HG03139 (cell line): ENCODE results near the gene KREMEN1.

ENCODE experiments used
- ATAC-seq: cut with Tn5 transposase; IDR thresholded peaks from one replicate; pipeline ENCODE4 v1.9.1; 2021; ENCODE audit not compliant: unreplicated experiment

KREMEN1 gene

GRCh38 chr22:29048822-29049654, 23.8 kb upstream of the KREMEN1 start:
- no peak for ATAC-seq

- ATAC-seq, result no peak
Observed at GRCh38 chr22:29049655-29050263, 23.1 kb upstream of the KREMEN1 start.

GRCh38 chr22:29050457-29050856, 22.4 kb upstream of the KREMEN1 start:
- ATAC-seq, result no peak

DNA sequence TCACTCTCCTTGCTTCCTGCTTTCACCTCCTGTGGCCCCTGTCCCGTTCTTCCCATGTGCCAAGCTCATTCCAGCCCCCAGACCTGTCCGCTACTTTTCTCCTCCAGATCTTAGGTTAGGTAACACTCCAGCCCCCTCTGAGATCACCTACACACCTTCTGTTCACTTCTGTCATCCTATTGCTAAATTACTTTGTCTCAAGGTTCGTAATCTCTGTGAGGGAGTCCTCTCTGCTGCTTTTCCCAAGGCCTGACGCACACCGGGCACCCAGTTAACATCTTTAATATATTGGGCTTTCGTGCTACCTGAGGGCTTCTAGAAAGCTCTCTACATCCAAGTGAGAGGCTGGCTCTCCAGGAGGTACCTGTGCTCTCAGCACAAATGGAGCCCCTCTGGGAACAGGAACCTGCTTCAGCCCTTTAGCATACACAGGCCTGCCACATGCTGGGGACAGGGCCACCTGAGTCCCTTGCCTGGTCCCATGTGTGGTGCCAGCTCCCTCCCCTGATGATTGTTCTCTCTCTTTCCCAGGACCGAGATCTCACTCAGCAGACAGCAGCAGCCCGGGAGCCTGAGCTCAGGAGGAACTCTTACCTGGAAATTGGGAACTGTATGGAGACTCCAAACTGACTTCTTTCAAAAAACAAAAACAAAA, 19.7 kb upstream of the KREMEN1 start:
- ATAC-seq, result no peak

DNA sequence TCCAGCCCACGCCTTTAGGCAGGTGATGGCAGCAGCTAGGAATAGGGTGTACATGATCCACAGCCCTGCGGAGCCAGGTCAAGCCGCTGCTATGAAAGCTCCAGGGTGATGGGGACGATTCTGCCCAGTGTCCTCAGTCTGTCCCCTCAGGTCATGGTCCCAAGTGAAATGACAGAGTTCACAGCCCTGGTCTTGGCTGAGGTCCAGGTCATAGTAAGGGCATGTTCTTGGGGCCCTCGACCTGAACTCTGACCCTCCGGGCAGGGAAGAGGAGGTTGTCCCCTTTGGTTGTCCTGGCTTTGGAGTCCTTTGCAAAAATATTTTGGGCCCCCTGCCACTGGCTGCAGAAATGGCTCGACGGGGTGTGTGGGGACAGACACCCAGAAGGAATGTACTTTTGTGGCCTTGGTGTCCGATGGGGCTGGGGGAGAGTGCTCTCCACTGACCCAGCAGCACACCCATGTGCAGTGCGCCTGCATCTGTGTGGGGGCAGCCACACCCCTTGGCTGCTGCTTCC, 18.5 kb upstream of the KREMEN1 start:
- ATAC-seq, result no peak

DNA sequence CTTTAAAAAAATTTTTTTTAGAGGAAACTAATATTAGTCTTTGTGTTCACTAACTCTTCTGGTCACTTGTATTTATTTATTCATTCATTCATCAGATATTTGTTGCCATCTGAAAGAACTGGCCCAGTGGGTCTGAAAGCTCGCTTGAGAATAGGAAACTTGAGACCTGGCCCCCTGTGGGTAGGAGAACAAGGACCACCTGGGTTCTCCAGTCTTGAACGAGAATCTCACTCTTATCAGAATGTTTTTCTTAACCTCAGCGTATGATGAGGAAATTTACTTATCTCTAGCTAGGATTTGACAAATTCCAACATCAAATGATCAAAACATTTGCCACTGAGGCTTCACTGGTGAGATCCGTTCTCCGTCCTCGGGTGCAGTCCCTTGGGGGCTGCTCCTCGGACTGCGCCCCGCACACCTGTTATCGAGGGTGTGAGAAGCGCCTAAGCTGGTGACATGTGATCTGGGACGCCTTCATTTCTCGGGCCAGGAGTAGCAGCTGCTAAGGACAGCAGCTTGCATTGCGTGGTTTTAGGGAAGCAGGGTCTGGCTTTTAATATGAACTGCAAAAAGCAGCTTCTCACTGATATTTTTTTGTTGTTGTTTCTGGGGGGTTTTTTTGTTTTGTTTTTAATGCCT, 17.5 kb upstream of the KREMEN1 start:
- ATAC-seq, result no peak

DNA sequence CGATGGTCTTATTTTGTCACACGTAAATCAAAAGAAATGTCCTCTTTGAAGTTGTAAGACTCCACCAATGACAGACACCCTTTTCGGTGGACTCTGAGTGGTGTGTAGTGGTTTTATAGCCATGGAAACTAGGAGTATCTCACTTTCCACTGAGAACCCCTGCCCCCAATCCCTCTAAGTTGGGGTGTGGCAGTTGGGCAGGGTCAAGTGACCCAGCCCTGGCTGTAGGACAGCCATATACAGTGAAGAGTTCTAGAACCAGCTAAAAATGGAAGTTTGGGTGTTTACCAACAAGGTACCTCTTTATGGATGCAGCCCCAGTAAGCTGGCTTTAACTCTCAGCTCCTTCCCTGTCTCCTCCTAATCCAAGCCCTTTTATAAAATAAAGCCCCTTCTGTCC, 16.4 kb upstream of the KREMEN1 start:
- ATAC-seq, result no peak

GRCh38 chr22:29060251-29060869, 12.5 kb upstream of the KREMEN1 start:
- ATAC-seq, result no peak

DNA sequence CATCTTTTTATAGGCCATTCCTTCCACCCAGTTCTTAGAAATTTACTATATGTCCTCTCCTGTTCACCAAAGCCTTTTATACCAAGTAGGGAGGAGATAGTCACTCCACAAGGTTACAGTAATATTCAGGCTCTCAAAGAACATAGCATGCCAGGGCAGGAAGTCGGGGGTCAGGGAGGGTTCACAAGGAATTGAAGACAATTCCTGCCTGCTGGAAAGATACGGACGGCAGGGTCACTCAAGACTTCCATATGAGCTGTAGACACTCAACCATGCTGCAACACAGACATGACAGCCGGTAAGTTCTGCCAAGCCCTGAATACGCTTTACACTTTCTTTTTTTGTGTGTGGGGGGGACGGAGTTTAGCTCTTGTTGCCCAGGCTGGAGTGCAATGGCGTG, 11.9 kb upstream of the KREMEN1 start:
- ATAC-seq, result no peak

GRCh38 chr22:29061773-29062172, 11.1 kb upstream of the KREMEN1 start, which contains the start of gene C22orf31:
Gene C22orf31 (minus strand): TSS chr22:29061831. CDS start chr22:29061792, 39 bp downstream.
- ATAC-seq, result no peak

DNA sequence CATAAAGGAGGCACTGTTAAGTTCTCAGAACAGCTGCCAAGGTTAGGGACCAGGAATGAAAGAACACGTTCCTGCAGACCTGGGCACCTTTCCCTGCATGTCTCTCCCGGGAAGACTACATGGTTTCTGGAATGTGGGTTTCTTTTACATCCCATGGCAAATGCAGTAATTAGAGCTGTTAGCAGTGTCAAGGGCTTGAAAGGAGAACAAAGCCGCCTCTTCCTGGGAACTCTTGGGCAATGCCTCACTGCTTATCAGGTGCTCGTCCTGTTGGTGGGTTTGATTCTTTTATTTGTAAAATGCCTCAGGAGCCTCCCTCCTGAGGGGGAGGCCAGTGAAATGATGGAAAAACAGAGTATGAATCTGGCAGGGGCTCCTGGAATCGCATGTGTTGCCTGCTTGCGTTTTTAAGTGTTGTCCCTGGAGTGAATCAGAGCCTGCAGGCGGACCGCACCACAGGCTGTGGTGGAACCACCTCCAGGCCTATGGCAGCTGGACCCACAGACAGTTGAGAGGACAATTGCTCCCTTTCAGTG, 10.5 kb upstream of the KREMEN1 start:
- ATAC-seq, result no peak

- ATAC-seq, result no peak
Observed at GRCh38 chr22:29065468-29066190, 7.2 kb upstream of the KREMEN1 start.

DNA sequence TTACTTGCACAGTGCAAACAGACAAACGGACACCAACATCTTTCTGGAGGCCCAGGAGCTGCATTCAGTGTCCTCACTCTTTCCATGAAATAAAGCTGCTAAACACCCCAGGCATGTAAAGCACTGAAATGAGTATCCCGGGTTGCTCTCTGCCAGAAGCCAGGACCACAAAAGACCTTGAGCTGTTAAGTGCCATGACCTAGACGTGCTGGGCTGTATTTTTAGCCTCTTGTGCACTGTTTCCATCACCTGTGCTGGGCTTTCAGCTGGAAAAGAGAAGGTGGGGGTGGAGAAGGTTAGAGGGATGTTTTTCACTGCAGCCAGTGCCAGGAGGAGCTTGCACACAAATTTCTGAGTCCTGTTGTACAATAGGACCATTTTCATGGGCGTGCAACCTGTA, 3.4 kb upstream of the KREMEN1 start:
- no peak for ATAC-seq

DNA sequence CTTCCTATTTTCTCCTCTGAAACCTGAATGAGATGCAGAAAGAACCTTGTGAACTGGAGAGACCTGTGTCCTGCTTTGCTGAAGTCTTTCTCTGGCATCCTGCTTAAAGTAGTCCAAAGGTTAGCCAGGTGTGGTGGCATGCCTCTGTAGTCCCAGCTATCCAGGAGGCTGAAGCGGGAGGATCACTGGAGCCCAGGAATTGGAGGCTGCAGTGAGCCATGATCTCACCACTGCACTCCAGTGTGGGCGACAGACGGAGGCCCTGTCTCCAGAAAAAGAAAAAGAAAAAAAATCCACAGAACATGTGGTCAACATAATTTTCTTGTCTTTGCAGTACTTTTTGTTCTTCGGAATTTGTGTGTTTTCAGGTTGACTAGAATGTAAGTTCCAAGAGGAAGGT, 2.3 kb upstream of the KREMEN1 start:
- no peak for ATAC-seq

DNA sequence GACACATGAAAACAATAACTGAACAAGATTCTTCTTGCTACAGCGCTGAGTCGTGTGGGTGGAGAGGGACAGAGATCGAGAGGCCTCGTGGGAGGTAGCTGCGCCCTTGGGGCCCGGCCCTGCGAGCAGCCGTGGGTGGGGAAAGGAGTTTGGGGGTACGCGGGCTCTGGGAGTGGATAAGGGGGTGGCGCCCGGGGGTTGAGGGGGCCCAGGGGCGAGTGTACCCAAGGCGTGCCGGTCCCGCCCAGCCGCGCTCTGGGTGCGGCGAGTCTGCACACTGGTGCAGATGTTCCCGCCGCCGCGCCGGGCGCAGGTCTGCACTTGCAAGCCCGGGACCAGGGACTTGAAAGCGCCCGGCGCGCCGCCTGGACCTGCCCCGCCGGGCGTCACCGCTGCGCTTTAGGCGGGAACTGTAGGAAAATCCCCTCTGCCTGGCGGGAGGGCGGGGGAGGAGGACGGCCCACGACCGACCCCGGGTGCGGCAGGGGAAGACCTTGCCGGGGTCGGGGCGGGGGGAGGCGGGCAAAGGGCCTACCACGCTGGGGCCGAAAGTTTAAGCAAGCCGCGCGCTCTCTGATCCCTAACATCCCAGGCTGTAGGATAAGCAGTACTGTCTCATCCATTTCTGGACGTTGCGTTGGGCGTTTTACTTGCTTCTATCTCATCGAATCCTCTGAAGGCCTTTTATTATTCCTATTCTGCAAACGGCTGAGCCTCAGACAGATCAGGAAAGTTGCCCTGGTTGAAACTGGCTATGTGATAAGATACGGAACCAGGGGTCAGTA, 1.4 kb upstream of the KREMEN1 start:
- no peak for ATAC-seq

- peak; percentile 86 for ATAC-seq
Observed at GRCh38 chr22:29072193-29072978, 449 bp upstream of the KREMEN1 start.

DNA sequence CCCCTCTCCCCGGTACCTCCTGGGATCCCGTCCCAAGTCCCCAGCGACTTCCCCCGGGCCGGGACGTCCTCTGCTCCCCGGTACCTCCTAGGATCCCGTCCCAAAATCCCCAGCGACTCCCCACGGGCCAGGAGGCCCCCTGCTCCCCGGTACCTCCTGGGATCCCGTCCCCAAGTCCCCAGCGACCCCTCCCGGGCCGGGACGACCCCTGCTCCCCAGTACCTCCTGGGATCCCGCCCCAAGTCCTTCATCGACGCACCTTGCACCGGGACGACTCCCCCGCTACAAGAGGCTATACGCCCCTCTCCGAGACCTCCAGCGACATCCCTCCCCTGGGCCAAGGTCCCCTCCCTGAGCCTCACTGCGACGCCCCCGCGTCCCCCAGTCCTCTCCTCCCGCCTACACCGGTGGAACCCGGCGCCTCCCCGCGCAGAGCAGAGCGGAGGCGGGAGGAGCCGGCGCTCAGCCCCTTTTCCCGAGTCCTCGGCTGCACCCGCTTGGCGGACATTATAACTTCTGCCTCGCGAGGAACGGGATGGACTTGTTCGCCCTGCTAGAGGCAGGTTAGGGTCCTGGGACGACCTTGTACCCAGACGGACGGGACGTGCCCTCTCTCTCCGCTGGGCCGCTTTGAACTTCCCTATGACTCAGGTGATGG, 912 bp downstream of the KREMEN1 start:
- ATAC-seq, result no peak

DNA sequence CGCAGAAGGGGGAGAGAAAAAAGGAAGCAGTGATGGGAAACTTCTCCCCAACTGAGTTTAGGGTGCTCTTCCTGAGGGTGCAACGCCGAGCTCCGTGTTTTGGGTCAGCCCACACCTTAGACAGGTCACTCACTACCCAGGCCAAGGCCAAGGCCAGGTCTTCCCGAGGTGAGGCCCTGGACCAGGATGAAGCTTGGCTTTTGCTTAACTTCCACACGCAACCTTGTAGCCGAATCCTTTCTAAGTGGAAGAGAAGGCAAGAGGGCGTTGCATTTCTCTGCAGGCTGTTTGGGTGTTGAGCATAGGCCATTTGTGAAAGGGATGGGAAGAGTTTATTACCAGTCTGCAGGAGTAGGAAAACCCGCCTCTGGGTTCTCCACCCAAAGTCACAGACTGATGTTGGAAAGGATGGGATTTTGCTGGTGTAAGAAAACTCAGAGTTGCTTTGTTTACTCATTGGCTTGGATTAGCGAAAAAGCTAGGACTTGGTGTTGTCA, 1.5 kb downstream of the KREMEN1 start:
- ATAC-seq, result no peak
